GM18517 (cell line): ENCODE results near the gene SAAL1.

Source experiments
- ATAC-seq: cut with Tn5 transposase; IDR thresholded peaks from one replicate; pipeline ENCODE4 v1.9.1; 2021; ENCODE audit warnings: mild to moderate bottlenecking, moderate library complexity; ENCODE audit not compliant: unreplicated experiment

The SAAL1 gene

GRCh38 chr11:18088966-18089365 is 16.9 kb downstream of the SAAL1 start:
- no peak for ATAC-seq

- ATAC-seq: no peak
Observed at GRCh38 chr11:18088366-18088765, 17.5 kb downstream of the SAAL1 start.

- ATAC-seq: no peak
Observed at GRCh38 chr11:18081551-18081950, 24.3 kb downstream of the SAAL1 start.

- ATAC-seq: no peak
Observed at GRCh38 chr11:18080451-18080850, 25.4 kb downstream of the SAAL1 start.

GRCh38 chr11:18078909-18079308 is 27.0 kb downstream of the SAAL1 start:
- ATAC-seq: no peak

- ATAC-seq: no peak
Observed at GRCh38 chr11:18075444-18075843, 30.4 kb downstream of the SAAL1 start.

- no peak for ATAC-seq
Observed at GRCh38 chr11:18071098-18071705, 34.7 kb downstream of the SAAL1 start.

GRCh38 chr11:18067372-18067771 is 38.5 kb downstream of the SAAL1 start:
- ATAC-seq: no peak

- no peak for ATAC-seq
Observed at GRCh38 chr11:18066626-18067025, 39.3 kb downstream of the SAAL1 start.

GRCh38 chr11:18065572-18065971 is 40.3 kb downstream of the SAAL1 start:
- no peak for ATAC-seq

GRCh38 chr11:18064450-18065054 is 41.3 kb downstream of the SAAL1 start:
- no peak for ATAC-seq

- ATAC-seq: no peak
Observed at GRCh38 chr11:18063862-18064434, 41.9 kb downstream of the SAAL1 start.

GRCh38 chr11:18063125-18063524 is 42.8 kb downstream of the SAAL1 start:
- no peak for ATAC-seq

- no peak for ATAC-seq
Observed at GRCh38 chr11:18061351-18061750, 44.5 kb downstream of the SAAL1 start.

GRCh38 chr11:18056561-18057181 is 49.2 kb downstream of the SAAL1 start:
- no peak for ATAC-seq

- ATAC-seq: no peak
Observed at GRCh38 chr11:18054511-18055103, 51.3 kb downstream of the SAAL1 start.

GRCh38 chr11:18050848-18051247 is 55.0 kb downstream of the SAAL1 start:
- no peak for ATAC-seq

- no peak for ATAC-seq
Observed at GRCh38 chr11:18046116-18046777, 59.6 kb downstream of the SAAL1 start, which contains the start of gene TPH1. TPH1 (minus strand) TSS chr11:18046269; CDS start chr11:18040762, 5,507 bp downstream.

- ATAC-seq: no peak
Observed at GRCh38 chr11:18036456-18036855, 69.4 kb downstream of the SAAL1 start.
